Fibroblast of lung (primary cell): ENCODE results near the gene PDIA5. TPM values are rescaled to one million over a fixed set of nuclear protein-coding genes. Genes with fewer than 3 reads are reported as not detected.

Source experiments
- DNase-seq, 2 donors: peaks; one replicate each; pipeline versions ENCODE4 v3.0.0 to v3.0.0-alpha.2; 2010; ENCODE audit warnings: low read depth in 2 of 2
- H2AFZ ChIP-seq: 2 replicates; pipeline ENCODE4 v1.5.1; 2012; ENCODE audit warnings: low read length, control low read depth, inconsistent platforms
- H3K27ac ChIP-seq: 2 replicates; pipeline ENCODE4 v1.5.1; 2011; ENCODE audit warnings: low read length, control low read depth; ENCODE audit not compliant: insufficient read depth
- H3K27me3 ChIP-seq: 2 replicates; pipeline ENCODE4 v1.5.1; 2011; ENCODE audit warnings: mild to moderate bottlenecking, low read length; ENCODE audit not compliant: control insufficient read depth, insufficient read depth
- H3K36me3 ChIP-seq: 2 replicates; pipeline ENCODE4 v1.5.1; 2011; ENCODE audit warnings: low read length; ENCODE audit not compliant: control insufficient read depth, insufficient read depth
- H3K4me1 ChIP-seq: 2 replicates; pipeline ENCODE4 v1.5.1; 2011; ENCODE audit warnings: low read length; ENCODE audit not compliant: control insufficient read depth, insufficient read depth; ENCODE audit errors: extremely low read depth
- H3K4me2 ChIP-seq: 2 replicates; pipeline ENCODE4 v1.5.1; 2011; ENCODE audit warnings: low read length, control low read depth; ENCODE audit not compliant: insufficient read depth; ENCODE audit errors: extremely low read depth
- H3K4me3 ChIP-seq, 4 experiments: fragments of 200-600 bp in 1 of 4; sonication (generic) in 1 of 4; replicated peaks in 1 of 4; 2 replicates each; pipeline ENCODE4 v1.5.1; 2011 to 2016; ENCODE audit warnings: low read length in 4 of 4, low read depth in 3 of 4, mild to moderate bottlenecking in 3 of 4, control low read depth in 2 of 4, inconsistent platforms in 1 of 4, mixed read lengths in 1 of 4; ENCODE audit not compliant: insufficient read depth in 1 of 4; ENCODE audit errors: control extremely low read depth in 1 of 4
- H3K79me2 ChIP-seq: 2 replicates; pipeline ENCODE4 v1.5.1; 2012; ENCODE audit warnings: mild to moderate bottlenecking, low read length, inconsistent platforms; ENCODE audit not compliant: control insufficient read depth, insufficient read depth
- H3K9ac ChIP-seq: 2 replicates; pipeline ENCODE4 v1.5.1; 2011; ENCODE audit warnings: mild to moderate bottlenecking, low read length, control low read depth; ENCODE audit not compliant: insufficient read depth
- H3K9me3 ChIP-seq: 2 replicates; pipeline ENCODE4 v1.5.1; 2012; ENCODE audit warnings: low read depth, low read length; ENCODE audit not compliant: control insufficient read depth, insufficient read depth
- H4K20me1 ChIP-seq: 2 replicates; pipeline ENCODE4 v1.5.1; 2011; ENCODE audit warnings: low read length; ENCODE audit not compliant: control insufficient read depth, insufficient read depth; ENCODE audit errors: extremely low read depth
- EZH2 ChIP-seq: IDR thresholded peaks from 2 replicates; pipeline ENCODE4 v1.5.1; 2012; ENCODE audit warnings: low read length, control low read depth, mild to moderate bottlenecking; ENCODE audit errors: missing control alignments
- polyA plus RNA-seq, 2 donors: library from polyadenylated mRNA; depleted of rRNA in 1 of 2; stranded (reverse) in 1 of 2; unstranded in 1 of 2; fragments of >200 nt; gene quantifications; 2 replicates each; pipeline ENCODE4 v1.2.1, GENCODE V29; 2011 to 2012; ENCODE audit warnings: missing spikeins in 1 of 2
- total RNA-seq: library from RNA; depleted of rRNA; stranded (reverse); fragments of >200 nt; gene quantifications from 2 replicates; pipeline ENCODE4 v1.2.1, GENCODE V29; 2014
- TF ChIP-seq, protein P1 (sequence below), 2 donors: IDR thresholded peaks in 1 of 2; conservative IDR thresholded peaks in 1 of 2; 1 replicate in 1 of 2; 2 replicates in 1 of 2; pipeline ENCODE4 v1.5.1; 2011 to 2012; ENCODE audit warnings: low read length in 2 of 2, control low read depth in 1 of 2, inconsistent platforms in 1 of 2, low read depth in 1 of 2, mild to moderate bottlenecking in 1 of 2

The PDIA5 gene
- total and polyA plus RNA-seq, 2 donors (not counting 1 experiment from before 2014, with no cell fraction given): 27.9 to 51.4 TPM

DNA sequence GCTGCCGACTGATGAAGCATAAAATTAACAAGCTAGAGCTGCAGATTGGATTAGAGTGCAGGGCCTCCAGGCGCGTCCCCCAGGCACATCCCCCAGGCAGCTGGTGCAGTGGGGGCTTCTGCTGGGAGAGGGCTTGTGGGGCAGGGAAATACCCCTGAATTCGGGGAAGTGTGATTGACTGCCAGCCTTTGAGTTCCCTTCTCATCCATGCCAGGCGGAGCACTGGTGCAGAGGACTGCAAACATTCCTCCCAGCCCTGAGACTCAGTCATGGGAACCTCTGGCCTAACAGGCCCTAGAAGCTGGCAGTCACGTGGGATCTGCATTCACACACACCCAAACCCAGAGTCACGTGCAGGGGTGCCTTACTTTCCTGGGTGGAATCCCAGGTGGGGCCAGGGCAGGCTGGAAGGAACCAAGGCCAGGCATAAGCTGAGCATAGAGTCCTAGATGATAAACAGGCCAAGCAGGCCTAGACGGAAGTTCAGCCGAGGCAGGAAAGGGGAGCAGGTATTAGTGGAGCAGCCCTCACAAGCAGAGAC, 88.7 kb downstream of the PDIA5 start:
- no peak overlapping the region for H3K27ac ChIP-seq
- no peak overlapping the region for H3K4me2 ChIP-seq
- peaks cover 19% of the 10 kb centered on the region for H3K36me3 ChIP-seq
- H3K4me1 ChIP-seq: no peaks in the 10 kb centered on the region
- no peak for TF ChIP-seq EZH2
- TF ChIP-seq, protein P1, sequence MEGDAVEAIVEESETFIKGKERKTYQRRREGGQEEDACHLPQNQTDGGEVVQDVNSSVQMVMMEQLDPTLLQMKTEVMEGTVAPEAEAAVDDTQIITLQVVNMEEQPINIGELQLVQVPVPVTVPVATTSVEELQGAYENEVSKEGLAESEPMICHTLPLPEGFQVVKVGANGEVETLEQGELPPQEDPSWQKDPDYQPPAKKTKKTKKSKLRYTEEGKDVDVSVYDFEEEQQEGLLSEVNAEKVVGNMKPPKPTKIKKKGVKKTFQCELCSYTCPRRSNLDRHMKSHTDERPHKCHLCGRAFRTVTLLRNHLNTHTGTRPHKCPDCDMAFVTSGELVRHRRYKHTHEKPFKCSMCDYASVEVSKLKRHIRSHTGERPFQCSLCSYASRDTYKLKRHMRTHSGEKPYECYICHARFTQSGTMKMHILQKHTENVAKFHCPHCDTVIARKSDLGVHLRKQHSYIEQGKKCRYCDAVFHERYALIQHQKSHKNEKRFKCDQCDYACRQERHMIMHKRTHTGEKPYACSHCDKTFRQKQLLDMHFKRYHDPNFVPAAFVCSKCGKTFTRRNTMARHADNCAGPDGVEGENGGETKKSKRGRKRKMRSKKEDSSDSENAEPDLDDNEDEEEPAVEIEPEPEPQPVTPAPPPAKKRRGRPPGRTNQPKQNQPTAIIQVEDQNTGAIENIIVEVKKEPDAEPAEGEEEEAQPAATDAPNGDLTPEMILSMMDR (conservative IDR thresholded peaks at IDR 0.05 in 1 of 2, IDR thresholded peaks at IDR 0.05 in 1 of 2; ENCODE audit: low read depth in 1 of 2, low read length in 2 of 2): no peak
- no peak overlapping the region for H3K4me3 ChIP-seq
- no peaks in the 10 kb centered on the region for H3K27me3 ChIP-seq
- H3K9me3 ChIP-seq: no peaks in the 10 kb centered on the region
- no peak overlapping the region for H2AFZ ChIP-seq
- no peaks in the 10 kb centered on the region for H3K79me2 ChIP-seq
- no peak for DNase-seq
- H3K9ac ChIP-seq: no peak overlapping the region
- H4K20me1 ChIP-seq: peaks cover 1% of the 10 kb centered on the region

DNA sequence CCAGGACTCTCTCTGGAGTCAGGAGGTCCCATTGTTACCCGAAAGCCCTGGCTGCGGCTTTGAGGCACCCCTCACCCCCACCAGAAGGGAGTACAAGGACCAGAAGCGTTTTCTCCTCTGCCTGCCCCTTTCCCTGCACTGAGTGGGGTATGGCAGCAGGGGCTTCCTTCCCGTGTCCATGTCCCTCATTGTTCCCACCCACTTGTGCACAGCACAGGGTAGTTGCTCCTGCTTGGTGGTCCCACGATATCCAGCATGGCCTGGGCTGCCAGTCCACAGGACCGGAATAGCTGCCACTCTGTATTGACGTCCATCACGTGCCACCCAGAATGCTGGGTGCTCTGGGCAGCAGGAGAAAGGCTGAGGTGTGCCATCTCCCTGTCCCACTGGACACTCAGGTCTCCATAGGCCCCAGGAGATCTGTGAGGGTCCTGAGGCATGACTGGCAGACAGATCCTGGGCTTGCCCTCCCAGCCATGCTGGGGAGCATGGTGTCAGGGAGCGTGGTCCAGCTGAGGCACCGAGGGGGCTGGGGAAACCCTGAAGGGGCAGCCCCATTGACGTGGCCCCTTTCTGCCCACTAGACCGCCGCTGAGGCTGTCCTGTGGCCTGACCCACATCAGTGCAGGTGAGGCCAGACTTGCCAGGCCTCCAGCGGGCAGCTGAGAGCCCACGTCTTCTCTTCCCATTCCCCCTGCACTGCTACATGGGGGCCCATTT, 89.6 kb downstream of the PDIA5 start:
- Histone ChIP-seq H3K36me3 (peaks cover 21% of the 10 kb centered on the region), H3K79me2 (no peaks in the 10 kb centered on the region), H3K27me3 (no peaks in the 10 kb centered on the region), H3K9ac (no peak overlapping the region), H3K27ac (no peak overlapping the region), H3K4me1 (no peaks in the 10 kb centered on the region), H2AFZ (no peak overlapping the region), H3K4me2 (no peak overlapping the region), H3K9me3 (no peaks in the 10 kb centered on the region), H3K4me3 (no peak overlapping the region), H4K20me1 (peaks cover 1% of the 10 kb centered on the region)
- TF ChIP-seq, protein P1 (conservative IDR thresholded peaks at IDR 0.05 in 1 of 2, IDR thresholded peaks at IDR 0.05 in 1 of 2; ENCODE audit: low read depth in 1 of 2, low read length in 2 of 2): no peak
- TF ChIP-seq EZH2: no peak
- DNase-seq: no peak

DNA sequence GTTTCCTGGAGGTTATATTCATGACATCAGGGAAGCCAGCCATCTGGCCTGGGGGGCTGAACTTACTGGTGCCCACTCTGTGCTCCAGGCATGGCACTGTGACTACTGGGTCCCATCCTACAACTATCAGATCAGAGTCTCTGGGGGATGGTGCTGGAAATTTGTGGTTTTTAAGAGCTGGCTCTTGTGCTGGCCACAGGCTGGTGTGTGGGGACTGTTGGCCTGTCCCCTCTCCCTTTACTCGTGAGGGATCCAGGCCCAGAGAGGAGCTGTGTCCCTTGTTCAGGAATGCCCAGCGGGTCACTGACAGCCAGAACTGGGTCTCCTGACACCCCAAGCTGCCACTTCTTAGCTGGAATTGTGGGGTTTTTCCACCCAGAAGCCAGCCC, 90.4 kb downstream of the PDIA5 start:
- no peaks in the 10 kb centered on the region for H3K9me3 ChIP-seq
- no peak for DNase-seq
- no peaks in the 10 kb centered on the region for H3K27me3 ChIP-seq
- no peaks in the 10 kb centered on the region for H3K79me2 ChIP-seq
- no peak overlapping the region for H3K27ac ChIP-seq
- no peak overlapping the region for H3K4me3 ChIP-seq
- no peak overlapping the region for H3K9ac ChIP-seq
- H3K36me3 ChIP-seq: peaks cover 21% of the 10 kb centered on the region
- TF ChIP-seq, protein P1 (conservative IDR thresholded peaks at IDR 0.05 in 1 of 2, IDR thresholded peaks at IDR 0.05 in 1 of 2; ENCODE audit: low read depth in 1 of 2, low read length in 2 of 2): no peak
- no peak for TF ChIP-seq EZH2
- H3K4me1 ChIP-seq: no peaks in the 10 kb centered on the region
- H2AFZ ChIP-seq: no peak overlapping the region
- no peak overlapping the region for H3K4me2 ChIP-seq
- H4K20me1 ChIP-seq: peaks cover 1% of the 10 kb centered on the region
